Activated CD4-positive, alpha-beta T cell treated with anti-CD3 and anti-CD28 coated beads, Interleukin-2, Interleukin-6, amounts not matched to agents 100 ng/mL and 50 ng/mL, durations not matched to agents 16 hours and 8 hours (primary cell): ENCODE results near the gene ODAD2.
"Not testable (repeated sequence)": the region's sequence is repeated elsewhere in the genome, so short reads cannot be mapped to it uniquely, and the experiment has no call there.

Experiments used
- DNase-seq: peaks from one replicate; pipeline ENCODE4 v3.0.0-alpha.2; 2020

The ODAD2 gene

DNA sequence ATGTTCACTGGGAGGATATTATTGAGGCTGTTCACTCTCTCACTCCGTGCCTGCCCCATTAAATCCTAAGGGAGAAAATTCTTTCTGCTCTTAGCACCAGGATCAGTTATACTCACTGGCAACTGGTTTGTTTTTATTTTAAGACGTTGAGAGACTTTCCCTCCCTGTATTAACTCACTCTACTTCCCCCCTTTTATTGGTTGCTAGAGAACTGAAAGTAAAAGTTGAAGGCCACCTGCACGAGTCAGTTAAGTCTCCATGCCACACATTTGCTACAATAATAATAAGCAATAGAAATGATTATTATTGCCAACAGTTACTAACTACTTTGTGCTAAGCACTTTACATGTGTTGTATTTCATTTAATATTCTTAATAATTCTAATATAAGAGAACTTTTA, 40.5 kb downstream of the ODAD2 start:
- not testable (repeated sequence) for DNase-seq

DNA sequence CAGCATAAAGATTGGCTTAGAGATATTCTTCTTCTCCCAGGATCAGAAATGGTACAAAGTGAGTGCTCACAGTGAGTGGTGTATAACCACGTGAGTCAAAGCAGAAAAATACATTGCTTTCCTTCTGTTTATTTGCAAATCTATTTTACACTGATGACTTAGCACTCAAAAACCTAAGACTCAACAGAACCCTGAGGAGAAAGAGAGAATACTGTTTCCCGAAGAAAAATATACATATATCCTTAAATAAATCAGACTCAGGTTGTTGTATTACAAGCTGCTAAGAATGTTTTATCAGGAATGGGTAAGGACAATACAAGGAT, 48.7 kb downstream of the ODAD2 start:
- no peak for DNase-seq

DNA sequence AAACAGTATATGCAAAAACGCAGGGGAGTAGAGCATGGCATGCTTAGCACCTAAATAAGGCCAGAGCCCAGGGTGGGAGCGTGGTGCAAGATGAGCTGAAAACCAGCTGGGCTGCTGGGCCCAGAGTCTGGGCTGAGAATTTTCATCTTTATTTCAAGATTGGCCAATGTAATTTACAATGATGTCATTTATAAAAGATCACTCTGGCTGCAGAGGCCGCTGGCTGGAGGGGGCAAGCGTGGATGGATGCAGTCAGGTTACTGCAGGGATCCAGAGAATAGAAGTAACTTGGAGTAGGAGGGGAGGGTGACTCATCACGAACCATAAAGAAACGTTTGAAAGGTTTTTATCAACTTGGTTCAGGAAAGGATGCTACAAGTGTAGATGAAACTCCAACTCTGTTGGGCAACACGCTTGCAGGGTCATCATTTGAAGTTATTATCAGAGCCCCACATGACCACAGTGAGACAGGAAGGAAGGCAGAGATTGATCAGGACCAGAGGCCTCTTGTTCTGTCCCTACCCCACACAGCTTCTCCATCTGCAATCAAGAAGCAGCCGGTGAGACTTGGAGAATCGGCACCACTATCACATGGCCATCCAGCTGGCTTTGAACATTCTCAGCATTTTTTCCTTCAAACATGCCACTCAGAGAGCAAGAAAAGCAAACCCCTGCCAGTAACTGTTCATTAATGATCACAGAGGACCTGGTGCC, 49.2 kb downstream of the ODAD2 start:
- DNase-seq = no peak

DNA sequence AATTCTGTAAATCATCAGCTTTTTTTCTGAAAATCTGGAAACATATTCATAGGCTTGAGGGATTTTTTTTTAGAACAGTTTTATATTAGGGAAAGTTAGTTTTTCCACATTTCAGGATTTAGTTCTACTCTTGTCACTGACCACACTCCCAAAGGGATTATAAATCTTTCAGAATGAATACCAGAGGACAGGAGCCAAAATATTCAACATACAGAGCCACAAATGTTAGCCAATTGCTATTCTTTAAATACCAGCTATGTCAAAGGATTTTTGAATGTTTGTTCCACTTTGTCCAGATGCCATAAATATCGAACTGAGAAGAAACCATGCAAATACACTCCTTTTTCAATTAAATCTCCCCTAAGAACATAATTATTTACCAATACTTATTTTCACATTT, 50.7 kb downstream of the ODAD2 start:
- DNase-seq = no peak

DNA sequence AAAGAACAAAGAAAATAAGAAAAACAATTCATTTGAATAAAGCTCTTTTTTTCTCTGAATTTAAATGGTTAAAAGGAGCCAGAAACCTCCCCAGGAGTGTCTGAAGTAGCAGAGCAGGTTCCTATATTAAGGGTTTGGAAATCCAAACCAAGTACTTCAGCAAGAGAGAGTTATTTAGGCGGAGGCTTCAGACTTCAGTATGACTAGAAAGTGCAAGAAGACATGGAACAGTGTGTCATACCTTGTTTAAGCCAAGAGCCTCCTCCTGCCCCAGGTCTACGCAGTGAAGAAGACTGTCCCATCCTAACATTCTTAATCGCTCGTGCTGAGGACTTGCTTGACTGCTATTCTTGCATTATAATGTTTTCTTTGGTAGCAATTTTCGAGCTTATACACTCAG, 51.3 kb downstream of the ODAD2 start:
- DNase-seq = no peak

DNA sequence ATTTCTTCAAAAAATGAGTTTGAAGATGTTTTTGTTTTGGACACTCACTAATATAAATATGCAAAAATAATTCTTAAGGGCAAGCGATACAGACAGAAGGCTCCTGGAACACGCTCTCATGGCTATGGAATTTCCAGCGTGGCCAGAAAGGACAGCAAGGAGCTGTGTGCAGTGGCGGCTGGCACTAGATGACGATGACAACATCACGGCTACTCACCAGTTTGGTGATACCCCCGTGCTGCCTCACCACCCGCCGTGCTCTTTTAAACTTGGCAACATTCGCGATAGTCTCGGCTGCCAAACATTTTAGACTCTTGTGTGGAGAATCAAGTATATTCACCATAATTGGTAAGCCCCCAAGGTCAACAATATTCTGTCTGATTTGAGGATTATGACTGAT, 54.9 kb downstream of the ODAD2 start:
- no peak for DNase-seq

DNA sequence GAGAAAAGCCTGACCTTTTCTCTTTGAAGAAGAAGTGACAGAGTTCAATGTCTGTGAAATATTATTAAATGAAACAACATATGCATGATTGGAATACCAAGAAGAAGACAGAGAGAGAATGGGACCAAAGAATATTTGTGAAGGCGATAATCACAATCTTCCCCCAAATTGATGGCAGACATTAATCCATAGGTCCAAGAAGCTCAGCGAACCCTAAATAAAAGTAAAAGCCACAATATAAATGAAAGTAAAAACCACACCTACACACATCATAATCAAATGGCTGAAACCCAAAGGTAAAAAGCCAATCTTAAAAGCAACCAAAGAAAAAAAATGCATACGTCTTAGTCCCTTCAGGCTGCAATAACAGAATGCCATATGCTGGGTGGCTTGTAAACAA, 84.0 kb downstream of the ODAD2 start:
- DNase-seq = no peak

DNA sequence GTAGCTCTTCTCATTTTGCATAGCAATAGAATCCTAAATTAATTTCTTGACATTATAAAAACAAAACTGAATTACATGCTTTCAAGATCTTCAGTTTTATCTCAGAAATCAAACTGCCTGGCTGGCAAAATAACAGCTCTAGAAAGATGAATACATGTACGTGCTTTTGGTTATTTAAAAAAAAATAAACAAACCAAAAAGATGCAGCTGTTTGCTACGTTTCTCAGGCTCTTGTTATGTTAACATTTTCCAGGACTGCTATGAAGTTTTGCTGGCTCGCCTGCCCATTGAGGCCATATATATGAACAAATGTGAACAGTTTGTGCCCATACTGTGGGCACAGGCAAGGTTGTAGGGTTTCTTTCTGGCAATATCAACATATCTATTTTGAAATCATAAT, 86.6 kb downstream of the ODAD2 start:
- DNase-seq = no peak

DNA sequence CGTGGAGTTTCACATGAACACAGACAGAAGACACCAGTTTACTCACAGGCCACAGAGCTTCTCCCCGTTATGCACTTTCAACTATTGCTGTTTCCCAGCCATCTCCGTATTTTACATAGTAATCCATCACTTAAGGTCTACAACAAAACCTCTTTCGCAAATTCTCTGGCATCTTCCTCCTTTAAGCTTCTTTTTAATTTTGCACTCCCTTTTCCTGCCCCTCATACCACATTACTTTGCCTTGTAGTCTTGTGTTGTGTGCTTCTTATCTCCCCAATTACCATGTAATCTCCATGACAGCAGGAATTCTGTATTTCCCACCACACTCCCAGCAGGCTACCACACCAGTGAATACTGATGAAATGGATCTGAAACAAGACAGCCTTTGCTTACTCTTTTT, 87.3 kb downstream of the ODAD2 start:
- DNase-seq = no peak

DNA sequence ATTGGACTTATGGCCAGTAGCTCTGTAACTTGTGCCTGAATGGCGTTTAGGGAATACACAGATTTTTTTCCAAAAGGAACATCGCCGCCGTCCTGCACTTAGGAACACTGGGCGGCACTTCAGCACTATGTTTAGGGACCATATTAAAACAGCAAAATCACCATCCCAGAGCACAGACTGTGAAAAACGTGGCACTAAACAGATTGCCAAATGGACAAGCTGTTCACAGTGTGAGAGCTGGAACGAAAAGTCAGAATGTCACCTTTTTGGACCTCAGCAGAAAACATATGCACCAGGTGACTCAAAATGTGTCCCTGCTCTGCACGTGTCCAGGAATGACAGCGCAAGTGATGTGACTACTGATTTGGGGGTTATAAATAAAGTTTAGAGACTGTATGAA, 87.9 kb downstream of the ODAD2 start:
- no peak for DNase-seq

DNA sequence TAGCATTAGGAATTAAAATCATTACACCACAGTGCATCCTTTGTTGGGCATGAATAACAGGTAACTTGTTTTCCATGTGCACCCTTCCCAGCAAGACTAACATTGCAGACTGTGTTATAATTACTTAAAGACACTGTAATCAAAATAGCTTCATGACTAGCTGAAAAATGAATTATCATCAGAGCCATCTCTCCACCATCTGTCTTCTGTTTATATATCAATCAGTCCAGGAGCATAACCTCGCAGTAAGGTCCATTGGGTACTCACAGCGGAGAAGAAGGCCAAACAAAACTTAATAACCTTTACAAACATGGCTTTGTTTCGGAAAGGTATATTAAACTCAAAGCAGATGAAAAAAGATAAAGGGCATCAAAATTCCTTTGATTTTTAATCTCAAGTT, 90.6 kb downstream of the ODAD2 start:
- DNase-seq = no peak

DNA sequence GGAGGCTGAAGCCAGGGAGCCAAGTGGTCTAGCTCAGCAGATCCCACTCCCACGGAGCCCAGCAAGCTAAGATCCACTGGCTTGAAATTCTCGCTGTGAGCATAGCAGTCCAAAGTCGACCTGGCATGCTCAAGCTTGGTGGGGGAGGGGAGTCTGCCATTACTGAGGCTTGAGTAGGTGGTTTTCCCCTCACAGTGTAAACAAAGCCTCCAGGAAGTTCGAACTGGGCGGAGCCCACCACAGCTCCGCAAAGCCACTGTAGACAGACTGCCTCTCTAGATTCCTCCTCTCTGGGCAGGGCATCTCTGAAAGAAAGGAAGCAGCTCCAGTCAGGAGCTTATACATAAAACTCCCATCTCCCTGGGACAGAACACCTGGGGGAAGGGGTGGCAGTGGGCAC, 99.4 kb downstream of the ODAD2 start:
- not testable (repeated sequence) for DNase-seq

DNA sequence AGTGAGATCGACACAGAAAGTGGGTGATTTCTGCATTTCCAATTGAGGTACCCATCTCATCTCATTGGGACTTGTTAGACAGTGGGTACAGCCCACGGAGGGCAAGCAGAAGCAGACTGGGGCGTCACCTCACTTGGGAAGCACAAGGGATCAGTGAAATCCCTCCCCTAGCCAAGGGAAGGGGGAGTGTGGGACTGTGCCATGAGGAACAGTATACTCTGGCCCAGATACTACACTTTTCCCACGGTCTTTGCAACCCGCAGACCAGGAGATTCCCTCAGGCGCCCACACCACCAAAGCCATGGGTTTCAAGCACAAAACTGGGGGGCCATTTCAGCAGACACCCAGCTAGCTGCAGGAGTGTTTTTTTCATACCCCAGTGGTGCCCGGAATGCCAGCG, 99.8 kb downstream of the ODAD2 start:
- DNase-seq = no peak

DNA sequence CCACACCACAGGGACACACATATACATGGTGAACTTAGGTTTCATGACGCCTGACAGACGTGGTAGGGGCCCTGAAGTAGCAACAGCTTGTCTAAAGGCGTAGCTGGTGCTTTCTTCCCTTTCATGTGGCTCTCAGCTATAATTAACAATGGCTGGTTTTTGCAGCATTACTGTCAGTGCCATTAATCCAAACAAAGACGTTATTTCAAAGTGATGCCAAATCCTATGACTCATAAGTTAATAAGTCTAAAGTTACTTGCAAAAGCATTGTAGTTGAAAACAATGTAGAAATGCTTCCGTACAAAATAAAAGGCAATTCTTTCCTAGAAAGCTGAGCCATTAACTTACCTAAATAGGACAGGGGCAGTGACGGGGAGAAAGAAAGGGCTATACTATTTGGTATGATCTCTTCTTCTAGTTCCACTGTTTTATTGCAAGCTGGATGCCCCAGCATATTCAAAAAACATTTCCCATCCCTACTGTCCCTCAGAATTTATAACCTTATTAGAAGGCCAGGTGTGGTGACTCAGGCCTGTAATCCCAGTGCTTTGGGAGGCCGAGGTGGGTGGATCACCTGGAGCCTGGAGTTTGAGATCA, 105.4 kb downstream of the ODAD2 start:
- no peak for DNase-seq

DNA sequence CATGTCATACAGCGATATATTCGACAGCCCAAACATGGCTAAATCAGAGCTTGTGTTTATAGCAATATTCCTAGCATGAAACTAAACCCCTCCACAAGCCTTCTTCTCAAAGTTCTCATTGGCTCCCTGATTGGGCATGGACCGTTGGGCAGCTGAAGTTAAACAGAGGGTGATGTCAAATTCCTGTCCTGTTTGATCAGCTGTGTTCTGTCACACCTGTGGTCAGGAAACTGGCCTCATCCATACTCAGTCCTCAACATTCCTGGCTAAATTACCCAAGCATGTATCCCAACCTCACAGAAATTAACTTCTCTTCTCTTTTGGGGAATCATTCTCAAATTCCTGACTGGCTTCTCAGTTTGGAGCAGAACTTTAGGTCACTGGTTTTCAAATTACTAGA, 107.9 kb downstream of the ODAD2 start:
- no peak for DNase-seq

DNA sequence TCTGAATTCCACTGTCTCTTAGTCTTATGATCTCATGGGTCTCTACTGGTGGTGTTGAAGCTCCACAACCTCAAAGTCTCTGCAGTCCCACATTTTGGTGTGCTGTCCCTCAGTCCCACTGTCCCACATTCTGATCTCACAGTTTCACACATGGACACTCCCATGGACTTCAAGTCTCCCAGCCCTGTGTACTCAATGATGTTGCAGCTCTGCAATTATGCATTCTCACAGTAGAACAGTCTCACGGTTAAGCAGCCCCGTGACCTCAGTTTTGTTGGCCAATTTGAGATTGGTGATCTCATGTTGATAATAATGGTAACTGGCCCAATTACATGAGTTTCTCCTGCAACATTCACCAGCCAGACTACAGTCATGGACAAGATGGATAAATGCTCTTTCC, 109.4 kb downstream of the ODAD2 start:
- no peak for DNase-seq

DNA sequence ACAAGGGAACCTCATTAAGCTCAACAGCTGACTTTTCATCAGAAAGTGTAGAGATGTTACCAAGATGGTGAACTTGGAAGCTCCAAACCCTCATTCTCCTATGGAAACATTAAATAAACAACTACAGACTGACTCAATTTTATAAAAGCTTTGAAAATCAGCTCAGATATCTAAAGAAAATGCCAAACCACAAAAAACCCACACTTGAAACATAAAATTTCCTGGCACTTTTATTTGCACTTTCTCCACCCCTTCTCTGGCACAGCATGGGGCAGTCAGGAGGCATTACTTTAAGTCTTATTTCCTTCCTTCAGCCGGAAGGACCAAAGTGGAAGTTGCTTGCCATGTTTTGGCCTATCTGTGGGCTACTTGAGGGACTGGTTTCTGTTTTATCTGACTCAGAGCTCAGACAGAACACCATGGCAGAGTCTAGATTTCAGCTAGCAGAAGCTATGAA, 114.7 kb downstream of the ODAD2 start:
- DNase-seq = peak; percentile 8

DNA sequence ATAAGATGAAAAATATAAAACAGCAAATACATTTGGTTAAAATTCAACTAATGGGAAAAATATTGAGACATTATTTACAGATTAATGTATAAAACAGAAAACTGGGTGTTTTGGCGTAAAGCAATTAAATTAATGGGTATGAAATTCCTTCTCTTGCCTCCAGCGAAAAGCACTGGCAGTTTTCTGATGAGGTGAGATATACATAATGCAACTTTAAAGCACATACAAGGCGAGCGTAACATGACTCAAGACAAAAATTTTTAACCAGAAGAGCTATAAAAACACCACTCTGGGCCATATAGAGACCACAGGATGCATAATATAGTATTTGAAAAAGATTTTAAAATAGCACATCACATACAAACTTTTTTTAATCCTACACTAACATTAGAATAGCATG, 120.6 kb downstream of the ODAD2 start:
- DNase-seq = no peak

DNA sequence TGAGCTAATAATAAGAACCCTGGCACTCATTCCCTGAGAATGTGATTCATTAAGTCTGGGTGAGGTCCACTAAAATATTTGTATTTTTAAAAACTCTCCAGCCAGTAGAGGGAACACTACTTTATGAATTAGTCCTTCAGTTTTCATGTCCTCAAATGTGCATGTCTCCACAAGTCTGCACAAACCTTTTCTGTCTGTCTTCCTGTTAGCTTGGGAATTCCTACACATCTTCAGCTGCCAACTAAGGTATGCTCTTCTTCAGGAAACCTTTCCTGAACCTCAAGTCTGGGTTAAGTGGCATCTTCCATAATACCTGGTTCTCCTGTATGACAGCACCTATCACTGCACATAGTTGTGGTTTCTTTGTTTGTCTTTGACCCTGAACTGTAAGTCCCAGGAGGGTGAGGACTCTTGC, 133.7 kb downstream of the ODAD2 start:
- no peak for DNase-seq

DNA sequence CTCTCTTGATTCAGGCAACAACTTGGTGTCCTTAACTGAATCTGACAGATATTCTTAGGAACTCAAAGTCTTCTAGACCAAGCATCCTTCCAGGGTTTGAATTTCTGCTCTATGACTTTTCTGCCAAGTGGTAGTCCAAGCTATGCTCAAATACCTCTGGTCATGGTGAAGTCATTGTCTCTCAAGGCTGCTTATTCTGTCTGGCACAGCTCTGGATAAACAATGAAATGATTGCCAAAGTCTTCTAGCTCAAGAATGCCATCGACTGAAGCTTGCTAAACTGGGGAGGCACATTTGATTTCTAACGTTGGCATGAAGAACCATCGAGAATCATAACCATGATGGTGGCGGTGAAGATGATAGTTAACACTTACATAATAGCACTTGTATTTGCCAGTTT, 137.1 kb downstream of the ODAD2 start:
- no peak for DNase-seq

DNA sequence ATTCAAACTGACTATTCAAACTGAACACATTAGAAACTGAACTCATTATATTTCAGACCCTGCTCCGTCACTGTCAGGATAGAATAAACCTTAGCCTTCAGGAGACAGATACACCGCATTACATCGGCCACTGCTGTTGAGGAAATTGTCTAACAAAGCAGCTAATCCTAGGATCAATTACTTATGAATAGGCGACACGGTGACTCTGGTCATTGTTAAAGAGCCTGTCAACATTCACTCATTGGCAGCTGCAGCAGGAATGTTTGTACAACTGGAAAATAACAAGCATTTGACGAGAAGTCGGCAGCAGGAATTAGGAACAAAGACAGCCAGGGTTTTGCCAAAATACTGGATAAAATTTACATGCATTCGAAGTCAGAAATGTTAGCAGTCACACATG, 141.3 kb downstream of the ODAD2 start:
- DNase-seq = no peak

DNA sequence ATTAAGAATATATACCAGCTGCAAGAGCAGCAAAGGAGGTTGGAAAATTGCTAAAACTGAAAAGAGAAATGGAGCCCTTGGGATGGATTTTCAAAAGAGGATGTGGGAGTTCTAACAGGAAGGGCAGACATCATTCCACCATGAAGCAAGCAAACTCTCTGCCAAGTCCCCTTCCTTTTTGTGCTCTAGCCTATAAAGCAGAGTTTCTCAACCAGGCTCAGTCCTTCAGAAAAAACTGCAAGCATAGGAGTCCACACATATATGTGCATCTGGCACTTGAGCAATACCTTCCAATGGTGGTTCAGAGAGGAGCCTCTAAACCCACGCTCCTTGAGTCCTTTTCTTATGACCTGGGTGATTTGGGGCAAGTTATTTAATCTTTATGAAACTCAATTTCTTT, 154.7 kb downstream of the ODAD2 start:
- no peak for DNase-seq

DNA sequence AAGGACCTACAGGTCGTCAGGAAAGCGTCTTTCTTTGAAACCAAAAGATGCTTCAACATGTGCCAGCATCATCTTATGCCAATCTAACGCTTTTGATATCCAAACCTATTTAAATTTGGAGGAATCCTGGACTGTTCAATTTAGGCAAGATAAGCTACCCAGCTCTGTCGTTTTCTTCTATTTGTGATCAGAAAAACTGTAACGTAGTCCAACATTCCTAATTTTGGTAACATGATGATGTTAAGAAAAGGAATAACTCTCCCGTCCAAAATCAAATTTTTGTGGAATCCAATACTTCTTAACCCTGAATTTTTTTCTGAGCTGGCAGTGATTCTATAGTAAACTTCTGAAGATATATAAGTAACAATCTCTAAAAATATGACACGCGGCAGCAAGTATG, 160.0 kb downstream of the ODAD2 start:
- DNase-seq = no peak

DNA sequence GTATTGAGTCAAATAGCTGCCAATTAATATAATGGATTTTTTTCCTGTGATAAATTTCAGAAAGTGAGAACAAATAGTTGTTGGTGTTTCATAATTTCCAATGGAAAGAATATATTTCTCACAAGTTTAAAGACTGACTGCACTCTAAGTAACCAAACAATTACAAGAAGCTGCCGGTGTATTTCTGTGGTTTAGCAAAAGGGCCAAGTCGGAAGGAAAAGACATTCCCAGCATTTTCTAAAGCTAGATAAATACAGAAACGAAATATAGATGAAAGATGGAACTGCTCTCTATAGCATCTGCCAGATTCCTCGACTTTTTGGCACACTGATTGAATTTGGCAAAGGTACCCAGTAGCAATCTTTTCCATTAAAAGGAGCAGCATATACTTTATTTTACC, 160.5 kb downstream of the ODAD2 start:
- no peak for DNase-seq

DNA sequence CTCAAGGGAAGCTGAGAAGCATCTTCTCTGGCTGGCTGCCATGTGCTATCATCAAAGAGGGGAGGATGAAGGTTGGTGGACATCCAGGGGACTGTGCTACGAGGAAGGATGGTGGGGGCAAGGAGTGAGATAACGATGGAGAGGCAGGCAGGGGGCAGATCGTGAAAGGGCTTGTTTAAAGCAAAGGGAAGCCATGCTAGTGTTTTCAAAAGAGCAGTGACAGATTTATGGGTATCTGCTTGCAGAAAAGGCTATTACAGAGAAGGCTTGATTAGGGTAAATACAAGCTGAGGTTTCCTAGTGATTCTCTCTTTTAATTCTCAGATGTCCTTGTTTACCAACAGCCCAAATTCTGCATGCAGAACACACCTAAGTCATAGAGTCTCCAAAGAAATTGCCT, 164.4 kb downstream of the ODAD2 start:
- no peak for DNase-seq
